Measurements from ENCODE around the gene ITGB1BP1.

GRCh38 chr2:9441556-9441955 lies 18.2 kb upstream of the ITGB1BP1 start:
- TF ChIP-seq FOXM1 (IDR thresholded peaks at IDR 0.05; ENCODE audit: borderline replicate concordance) = no peak
- TF ChIP-seq ARNT (IDR thresholded peaks at IDR 0.05) = no peak

Data from HEK293T (cell line).